ENCODE data around the gene C1GALT1.
"Not testable (repeated sequence)": the region's sequence is repeated elsewhere in the genome, so short reads cannot be mapped to it uniquely, and the experiment has no call there.

- not testable (repeated sequence) for TF ChIP-seq ZNF133 (tag by site-specific recombination; IDR thresholded peaks at IDR 0.05); ZNF670 (tag by site-specific recombination; IDR thresholded peaks at IDR 0.05; ENCODE audit: low read depth)
Observed at GRCh38 chr7:7192798-7193788, 10.7 kb downstream of the C1GALT1 start.

Measured in HEK293 (cell line).